CMK (cell line): Measurements from ENCODE around the gene TMEM179B.
A peak's percentile ranks its signal among the peaks of the same experiment; 100 is the strongest.
"Not testable (repeated sequence)": the region's sequence is repeated elsewhere in the genome, so short reads cannot be mapped to it uniquely, and the experiment has no call there.

Source experiments
- DNase-seq: peaks from one replicate; pipeline ENCODE4 v3.0.0-alpha.2; 2010; ENCODE audit warnings: low read depth

TMEM179B gene

DNA sequence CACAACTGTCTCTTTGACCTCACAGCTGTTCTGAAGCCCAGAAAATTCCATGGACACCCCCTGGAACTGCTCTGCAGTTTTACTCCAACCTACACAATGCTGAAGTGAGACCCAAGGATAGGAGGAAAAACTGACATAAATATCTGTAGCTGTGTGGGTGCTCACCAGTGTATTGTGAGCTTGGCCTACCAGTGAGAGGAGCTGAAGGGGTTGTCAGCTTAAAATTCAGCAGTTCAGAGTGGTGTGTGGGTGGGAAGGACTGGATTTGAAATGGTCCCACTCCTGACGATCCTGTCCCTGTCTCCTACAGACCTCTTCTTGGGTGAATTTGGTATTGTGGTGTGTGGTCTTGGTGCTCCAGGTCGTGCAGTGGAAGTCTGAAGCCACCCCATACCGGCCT, 2.4 kb downstream of the TMEM179B start:
- no peak for DNase-seq

DNA sequence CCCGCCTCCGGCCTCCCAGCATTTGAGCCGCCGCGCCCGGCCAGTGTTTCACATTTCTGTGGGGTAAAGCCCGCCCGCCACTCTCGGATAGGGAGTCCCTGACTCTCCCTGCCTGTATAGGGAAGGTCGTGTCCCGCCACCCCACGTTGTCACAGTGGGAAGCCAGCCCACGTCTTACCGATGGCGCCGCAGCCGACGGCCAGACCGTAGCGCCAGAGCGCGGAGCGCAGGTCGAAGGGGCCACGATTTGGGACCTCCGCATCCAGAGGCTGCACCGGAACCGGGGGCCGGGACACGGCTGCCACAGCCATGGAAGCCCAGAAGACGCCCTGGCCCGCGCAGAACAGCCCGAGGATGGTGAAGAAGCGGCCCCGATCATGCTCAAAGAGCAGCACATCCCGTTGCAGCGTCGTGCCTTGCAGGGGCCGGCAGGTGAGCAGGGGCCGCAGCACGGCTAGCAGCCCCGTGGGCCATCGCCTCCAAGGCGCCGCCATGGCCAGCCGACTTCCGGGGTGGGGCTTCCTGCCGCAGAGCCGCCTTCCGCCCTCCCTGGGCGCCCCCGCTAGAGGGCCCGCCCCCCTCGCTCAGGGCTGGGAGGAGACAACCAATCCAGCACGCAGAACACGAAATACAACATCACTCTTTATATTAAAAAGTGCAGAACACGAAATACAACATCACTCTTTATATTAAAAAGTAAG, 4.4 kb downstream of the TMEM179B start, which contains the start of gene TMEM223:
Gene TMEM223 (minus strand): TSS at position 506 of the 701 bp plus-strand sequence. CDS start 12 bp downstream, at position 494.
- peak; percentile 56 for DNase-seq

- no peak for DNase-seq
Observed at GRCh38 chr11:62792202-62792575, 5.0 kb downstream of the TMEM179B start.

DNA sequence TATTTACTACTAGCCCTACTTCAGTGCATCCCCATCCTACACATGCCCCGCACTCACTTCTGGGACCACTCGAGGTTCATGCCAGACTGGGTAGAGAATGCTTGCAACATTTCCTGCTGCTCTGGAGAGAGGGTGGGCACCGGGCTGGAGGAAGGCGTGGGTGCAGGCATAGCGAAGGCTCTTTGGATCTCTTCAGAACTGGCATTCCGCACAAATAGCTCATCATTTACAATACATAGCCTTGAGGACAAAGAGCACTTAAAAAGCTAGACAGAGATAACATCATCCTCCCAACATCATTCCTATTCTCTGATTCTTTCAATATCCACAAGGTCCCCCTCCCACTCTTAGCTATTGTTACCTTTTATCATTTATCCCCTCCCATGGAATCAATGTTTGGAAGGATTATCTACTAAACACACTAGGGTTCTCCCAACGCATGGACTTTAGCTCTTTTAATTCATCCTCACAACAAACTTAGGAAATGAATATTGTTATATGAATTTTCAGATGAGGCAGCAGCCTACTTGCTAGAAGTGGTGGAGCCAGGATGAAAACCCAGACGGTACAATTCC, 7.1 kb downstream of the TMEM179B start:
- DNase-seq: no peak

- no peak for DNase-seq
Observed at GRCh38 chr11:62796281-62796680, 9.1 kb downstream of the TMEM179B start.

GRCh38 chr11:62799486-62799885, 12.3 kb downstream of the TMEM179B start:
- no peak for DNase-seq

DNA sequence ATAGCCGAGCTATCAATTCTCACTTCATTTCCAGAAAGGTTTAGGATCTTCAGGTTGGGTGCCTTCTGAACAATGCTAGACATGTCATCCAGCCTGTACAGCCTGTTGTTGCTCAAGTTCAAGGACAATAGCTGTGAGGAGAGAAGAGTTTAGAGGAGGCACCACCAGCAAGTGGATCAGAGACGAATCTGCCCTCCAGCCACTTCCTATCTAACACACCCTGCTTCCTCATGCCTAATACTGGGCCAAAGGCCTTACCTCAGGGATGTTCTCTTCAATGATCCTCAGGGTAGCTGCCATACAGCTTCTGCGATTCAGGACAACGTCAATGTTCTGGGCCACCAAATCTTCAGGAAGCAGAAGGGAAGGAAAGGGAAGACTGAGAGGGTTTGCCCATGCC, 13.9 kb downstream of the TMEM179B start:
- DNase-seq: no peak

- DNase-seq: no peak
Observed at GRCh38 chr11:62804310-62805075, 17.3 kb downstream of the TMEM179B start.

DNA sequence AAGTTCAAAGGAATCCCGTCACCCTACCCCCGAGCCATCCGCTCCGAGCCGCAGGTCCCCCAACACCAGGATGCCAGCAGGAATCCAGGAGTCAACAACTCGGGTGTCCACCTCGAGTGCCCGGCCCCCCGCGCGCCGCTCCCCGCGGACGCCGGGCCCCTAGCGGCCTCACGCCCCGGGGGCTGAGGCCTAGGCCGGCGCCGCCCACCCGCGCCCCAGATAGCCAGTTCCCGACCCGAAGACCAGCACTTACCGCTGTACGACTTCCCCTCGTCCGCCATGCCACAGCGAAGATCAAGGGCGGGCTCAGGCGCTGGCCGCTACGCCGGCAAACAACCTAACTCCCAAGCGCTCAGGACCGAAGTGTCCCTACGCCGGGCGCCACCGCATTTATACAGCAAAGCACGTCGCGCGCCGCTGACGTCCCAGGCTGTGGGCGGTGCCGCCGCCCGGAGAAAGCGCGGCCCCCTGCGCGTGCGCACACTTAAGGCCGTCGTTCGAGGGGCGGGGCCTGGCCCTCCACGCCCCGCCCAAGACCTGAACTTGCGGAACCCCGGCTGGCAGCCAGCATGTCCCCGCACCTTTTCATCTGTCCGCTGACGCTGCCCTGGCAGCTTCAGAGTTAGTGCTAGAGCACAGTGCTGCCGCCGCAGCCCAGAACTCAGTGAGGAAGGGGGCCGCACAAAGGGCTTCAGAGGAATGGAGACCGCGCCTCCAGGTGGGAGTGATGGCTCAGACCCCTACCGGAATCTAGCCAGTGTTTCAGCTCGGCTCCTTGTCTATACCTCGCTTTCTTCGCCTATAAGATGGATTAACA, 18.1 kb downstream of the TMEM179B start, which contains the start of gene NXF1:
Gene NXF1 (minus strand): TSS at position 365 of the 817 bp plus-strand sequence. CDS start 84 bp downstream, at position 281.
- peak; percentile 89 for DNase-seq

- no peak for DNase-seq
Observed at GRCh38 chr11:62805961-62806441, 18.8 kb downstream of the TMEM179B start.

GRCh38 chr11:62806611-62807121, 19.5 kb downstream of the TMEM179B start:
- no peak for DNase-seq

GRCh38 chr11:62810748-62811147, 23.5 kb downstream of the TMEM179B start:
- no peak for DNase-seq

- DNase-seq: no peak
Observed at GRCh38 chr11:62811659-62812058, 24.5 kb downstream of the TMEM179B start.

DNA sequence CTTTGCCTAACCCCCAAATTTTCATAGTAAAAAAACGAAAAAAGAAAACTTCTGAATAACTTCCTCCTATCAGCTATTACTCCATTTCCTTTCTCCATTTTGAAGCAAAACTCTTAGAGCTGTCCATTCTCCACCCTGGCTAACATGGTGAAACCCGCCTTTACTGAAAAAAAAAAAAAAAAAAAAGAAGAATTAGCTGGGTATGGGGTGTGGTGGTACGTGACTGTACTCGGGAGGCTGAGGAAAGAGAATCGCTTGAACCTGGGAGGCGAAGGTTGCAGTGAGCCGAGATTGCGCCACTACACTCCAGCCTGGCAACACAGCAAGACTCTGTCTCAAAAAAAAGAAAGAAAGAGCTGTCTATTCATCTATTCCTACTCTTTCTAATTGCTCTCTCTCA, 29.4 kb downstream of the TMEM179B start:
- no peak for DNase-seq

DNA sequence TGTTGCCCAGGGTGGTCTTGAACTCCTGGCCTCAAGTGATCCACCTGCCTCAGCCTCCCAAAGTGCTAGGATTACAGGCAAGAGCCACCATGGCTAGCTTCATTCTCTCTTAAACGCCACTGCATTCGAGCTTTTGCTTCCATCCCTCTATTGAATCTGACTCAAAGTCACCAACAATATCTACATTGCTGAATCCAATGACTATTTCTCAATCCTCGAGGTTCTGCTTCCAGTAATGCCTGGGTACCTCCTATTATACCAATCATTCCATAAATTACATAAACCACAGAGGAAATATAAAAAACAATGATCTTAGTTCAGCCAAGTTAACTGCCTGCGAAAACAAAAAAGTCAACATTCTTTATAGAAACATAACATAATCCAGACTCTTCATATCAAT, 29.9 kb downstream of the TMEM179B start:
- no peak for DNase-seq

DNA sequence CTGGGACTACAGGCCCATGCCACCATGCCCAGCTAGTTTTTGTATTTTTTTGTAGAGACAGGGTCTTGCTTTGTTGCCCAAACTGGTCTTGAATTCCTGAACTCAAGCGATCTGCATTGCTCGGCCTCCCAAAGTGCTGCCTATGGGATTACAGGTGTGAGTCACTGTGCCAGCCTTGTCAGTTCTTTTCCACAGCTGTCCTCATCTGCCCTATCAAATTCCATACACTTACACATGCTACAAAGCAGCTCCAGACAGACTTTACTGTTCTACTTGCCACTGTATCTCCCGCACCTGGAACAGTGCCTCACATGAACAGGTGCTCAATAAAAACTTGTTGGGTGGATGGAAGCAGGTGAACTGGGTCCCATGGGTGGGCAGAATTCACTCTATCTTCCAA, 36.5 kb downstream of the TMEM179B start:
- DNase-seq: no peak

DNA sequence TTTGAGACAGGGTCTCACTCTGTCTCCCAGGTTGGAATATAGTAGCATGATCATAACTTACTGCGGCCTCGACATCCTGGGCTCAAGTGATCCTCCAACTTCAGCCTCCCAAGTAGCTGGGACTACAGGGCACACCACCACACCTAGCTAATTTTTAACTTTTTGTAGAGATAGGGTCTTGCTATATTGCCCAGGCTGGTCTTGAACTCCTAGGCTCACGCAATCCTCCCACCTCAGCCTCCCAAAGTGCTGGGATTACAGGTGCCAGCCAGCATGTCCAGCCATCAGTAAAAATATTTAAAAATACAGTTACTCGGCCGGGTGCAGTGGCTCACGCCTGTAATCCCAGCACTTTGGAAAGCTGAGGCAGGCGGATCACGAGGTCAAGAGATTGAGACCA, 40.9 kb downstream of the TMEM179B start:
- not testable (repeated sequence) for DNase-seq

GRCh38 chr11:62830904-62831519, 43.8 kb downstream of the TMEM179B start:
- DNase-seq: no peak

DNA sequence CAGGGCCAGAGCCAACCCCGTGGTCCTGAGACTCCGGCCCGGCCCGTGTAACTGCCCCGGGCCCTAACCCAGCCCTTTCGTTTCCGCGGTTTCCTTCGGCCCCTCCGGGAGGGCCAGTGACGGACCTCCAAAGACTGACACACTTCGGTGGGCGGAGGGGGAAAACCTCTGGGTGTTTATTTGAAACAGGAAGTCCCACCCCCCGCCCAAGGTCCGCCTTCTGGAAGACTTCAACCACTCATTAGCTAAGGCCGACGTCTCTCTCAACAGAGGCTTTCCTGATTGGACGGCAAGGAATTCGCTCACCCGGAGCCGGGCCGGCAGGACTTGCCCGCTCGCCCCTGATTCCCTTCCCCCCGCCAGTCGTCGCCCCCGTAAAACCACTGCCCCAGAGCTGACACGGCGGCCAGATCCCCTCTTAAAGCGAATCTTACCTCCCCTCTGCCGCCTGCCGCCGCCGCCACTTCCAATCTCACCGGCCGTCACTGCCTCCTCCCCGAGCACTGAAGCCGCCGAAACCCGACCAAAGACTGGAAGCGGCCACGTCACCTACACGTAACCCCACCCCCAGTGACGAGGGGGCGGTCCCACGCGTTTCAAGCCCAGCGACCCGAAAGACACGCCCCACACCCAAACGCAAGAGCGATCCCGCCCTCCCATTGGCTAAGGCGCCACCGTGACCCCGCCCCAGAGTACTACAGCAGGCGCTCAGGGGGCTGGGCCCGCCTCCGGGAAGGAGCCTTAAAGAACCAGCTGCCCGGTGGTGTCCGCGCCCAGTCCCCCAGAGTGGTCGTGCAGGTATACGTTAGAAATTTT, 44.5 kb downstream of the TMEM179B start, which contains the start of gene STX5:
Gene STX5 (minus strand): TSS at position 532 of the 816 bp plus-strand sequence. CDS start 808 bp downstream, outside the sequence.
- DNase-seq: peak; percentile 89
